ENCODE results near the gene FSTL4.

The FSTL4 gene

GRCh38 chr5:133610489-133611356 is 1.6 kb downstream of the FSTL4 start:
- no peak for DNase-seq

GRCh38 chr5:133607451-133607850 is 4.9 kb downstream of the FSTL4 start:
- no peak for DNase-seq

GRCh38 chr5:133606835-133607234 is 5.5 kb downstream of the FSTL4 start:
- no peak for DNase-seq

GRCh38 chr5:133605323-133605722 is 7.0 kb downstream of the FSTL4 start:
- DNase-seq = no peak

- no peak for DNase-seq
These were observed 8.6 kb downstream of the FSTL4 start for GRCh38 chr5:133603711-133604110.

- no peak for DNase-seq
These were observed 9.4 kb downstream of the FSTL4 start for GRCh38 chr5:133602835-133603380.

GRCh38 chr5:133599600-133599999 is 12.7 kb downstream of the FSTL4 start:
- no peak for DNase-seq

- DNase-seq = no peak
These were observed 13.3 kb downstream of the FSTL4 start for GRCh38 chr5:133599044-133599443.

- DNase-seq = no peak
These were observed 16.3 kb downstream of the FSTL4 start for GRCh38 chr5:133596049-133596448.

GRCh38 chr5:133595465-133595864 is 16.9 kb downstream of the FSTL4 start:
- DNase-seq = no peak

- no peak for DNase-seq
These were observed 23.1 kb downstream of the FSTL4 start for GRCh38 chr5:133589286-133589685.

GRCh38 chr5:133582971-133583370 is 29.4 kb downstream of the FSTL4 start:
- no peak for DNase-seq

- DNase-seq = no peak
These were observed 30.4 kb downstream of the FSTL4 start for GRCh38 chr5:133581918-133582317.

- DNase-seq = no peak
These were observed 31.0 kb downstream of the FSTL4 start for GRCh38 chr5:133581348-133581747.

- DNase-seq = no peak
These were observed 31.7 kb downstream of the FSTL4 start for GRCh38 chr5:133580618-133581017.

GRCh38 chr5:133579766-133580165 is 32.6 kb downstream of the FSTL4 start:
- DNase-seq = no peak

GRCh38 chr5:133569347-133569746 is 43.0 kb downstream of the FSTL4 start:
- DNase-seq = no peak

- DNase-seq = peak; percentile 31
These were observed 46.3 kb downstream of the FSTL4 start for GRCh38 chr5:133565993-133566392.

GRCh38 chr5:133564921-133565565 is 47.3 kb downstream of the FSTL4 start:
- DNase-seq = no peak

GRCh38 chr5:133562554-133562953 is 49.8 kb downstream of the FSTL4 start:
- DNase-seq = no peak

- DNase-seq = no peak
These were observed 52.4 kb downstream of the FSTL4 start for GRCh38 chr5:133559960-133560359.

GRCh38 chr5:133556551-133556950 is 55.8 kb downstream of the FSTL4 start:
- DNase-seq = no peak

- DNase-seq = no peak
These were observed 58.1 kb downstream of the FSTL4 start for GRCh38 chr5:133554279-133554678.

GRCh38 chr5:133552925-133553525 is 59.3 kb downstream of the FSTL4 start:
- peak; percentile 71 for DNase-seq

All from OCI-M1 (cell line).